GM11168 (cell line): ENCODE measurements around the gene ICAM2.
"Not testable (repeated sequence)": the region's sequence is repeated elsewhere in the genome, so short reads cannot be mapped to it uniquely, and the experiment has no call there.

Experiments
- in situ Hi-C: fragments of 300-500 bp; cut with MboI; formaldehyde crosslinking; loops from one replicate; pipeline ENCODE4 v1.12.0; 2022; ENCODE audit warnings: low sequenced_read_pairs; ENCODE audit not compliant: unreplicated experiment

The ICAM2 gene

DNA sequence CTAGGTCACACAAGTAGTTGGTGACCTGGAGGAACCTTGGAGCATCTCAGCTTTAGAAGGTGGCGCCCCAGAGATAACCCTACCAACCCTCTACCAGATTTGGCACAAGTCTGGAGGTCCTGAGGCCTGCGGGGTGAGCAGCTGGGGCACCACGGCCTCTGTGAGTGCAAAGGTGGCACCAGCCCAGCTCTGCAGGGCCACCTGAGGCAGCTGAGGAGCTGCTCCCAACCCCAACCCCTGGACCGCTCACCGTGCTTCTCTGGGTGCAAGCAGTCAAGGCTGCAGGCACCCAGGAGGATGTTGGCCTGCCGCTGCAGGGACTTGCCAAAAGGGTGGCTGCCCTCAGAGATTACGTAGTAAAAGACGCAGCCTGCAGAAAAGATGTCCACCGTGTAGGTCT lies 28.4 kb upstream of the ICAM2 start:
- in situ Hi-C loops, result no loop called here

DNA sequence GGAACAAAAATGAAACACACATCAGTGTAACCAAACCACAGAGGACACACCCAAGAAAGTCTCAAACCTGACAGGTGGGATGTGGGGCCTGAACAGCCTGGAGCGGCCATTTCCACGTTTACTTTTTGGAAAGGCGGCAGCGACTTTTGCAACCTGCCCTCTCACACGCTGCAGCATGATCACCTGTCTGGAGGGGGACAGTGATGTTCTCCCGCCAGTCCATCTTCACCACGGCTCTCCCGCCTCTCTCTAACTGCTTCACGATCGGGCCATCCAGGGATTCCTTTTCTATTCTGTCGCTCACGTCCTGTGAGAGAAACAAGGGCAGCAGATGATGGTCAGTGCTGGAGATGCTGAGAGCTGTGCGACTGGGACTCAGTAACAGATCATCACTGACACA lies 24.7 kb upstream of the ICAM2 start:
- in situ Hi-C loops, result no loop called here

DNA sequence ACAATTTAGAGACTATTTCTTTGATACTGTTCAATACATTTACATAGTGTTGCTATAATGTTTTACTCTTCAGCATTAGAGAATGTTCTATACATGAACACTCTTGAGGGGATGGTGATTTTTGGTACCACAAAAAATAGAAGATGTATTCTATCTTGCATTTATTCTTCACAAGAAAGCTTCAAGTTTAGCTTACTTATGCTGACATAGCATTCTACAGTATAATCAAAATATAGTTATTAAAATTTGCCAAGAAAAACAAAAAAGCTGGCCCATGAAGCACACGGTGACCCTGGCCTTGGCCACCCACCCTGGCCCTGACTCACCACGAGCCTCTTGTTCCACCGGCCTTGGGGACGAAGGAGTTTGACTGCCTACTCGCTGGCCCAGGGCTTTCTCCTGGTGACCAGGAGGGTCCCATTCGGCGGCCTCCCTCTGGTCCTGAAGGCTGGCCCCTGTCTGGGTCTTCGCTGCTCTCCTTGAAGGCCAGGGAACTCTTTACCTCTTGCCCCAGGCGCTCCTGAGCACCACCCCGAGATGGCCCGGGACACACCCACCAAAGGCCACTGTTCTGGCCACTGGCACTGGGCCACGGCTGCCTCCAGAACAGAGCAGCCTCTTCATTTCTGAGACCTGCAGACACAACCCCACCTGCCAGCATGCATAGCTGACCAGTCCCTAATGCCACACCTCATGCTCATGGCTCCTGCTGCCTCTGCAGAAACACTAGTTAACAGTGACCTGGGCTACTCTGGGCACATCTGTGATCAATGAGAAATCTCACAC lies 22.5 kb upstream of the ICAM2 start:
- in situ Hi-C loops, result no loop called here

DNA sequence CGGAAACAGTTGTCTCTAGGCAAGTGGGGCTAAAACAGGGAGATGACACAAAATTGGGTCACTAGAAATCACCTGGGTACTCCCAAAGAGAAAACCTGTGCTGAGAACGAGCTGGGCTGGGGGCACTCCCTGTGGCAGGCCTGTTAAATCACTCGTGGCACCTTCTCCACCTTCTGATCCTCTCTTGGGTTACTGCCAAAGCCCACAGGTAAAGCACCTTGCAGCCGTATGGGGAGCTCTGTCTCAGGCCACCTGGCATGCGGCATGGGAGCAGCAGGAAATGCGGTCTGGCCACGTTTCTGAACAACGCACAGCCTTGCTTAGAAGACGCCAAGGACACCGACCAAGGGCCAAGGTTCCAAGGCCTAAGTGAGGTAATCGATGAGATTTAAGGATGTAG lies 21.5 kb upstream of the ICAM2 start:
- in situ Hi-C loops, result no loop called here

DNA sequence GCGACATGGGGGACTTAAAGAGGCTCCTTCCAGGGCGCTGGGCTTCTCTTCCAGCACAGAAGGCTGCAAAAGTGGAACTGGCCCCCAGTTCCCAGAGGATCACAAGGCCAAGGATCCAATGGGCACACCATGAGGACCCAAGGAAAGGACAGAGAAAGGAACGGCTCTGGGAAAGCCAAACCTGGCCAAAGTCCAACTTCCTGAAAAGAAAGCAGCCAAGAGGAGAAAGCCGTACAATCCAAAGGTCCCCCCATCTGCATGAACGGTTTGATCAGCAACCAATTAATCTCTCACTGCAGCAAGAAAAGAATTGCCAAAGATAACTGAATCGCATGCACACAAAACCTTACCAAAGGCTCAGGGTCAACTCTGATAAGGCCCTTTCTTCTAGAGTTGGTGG lies 19.8 kb upstream of the ICAM2 start:
- in situ Hi-C loops, result no loop called here

DNA sequence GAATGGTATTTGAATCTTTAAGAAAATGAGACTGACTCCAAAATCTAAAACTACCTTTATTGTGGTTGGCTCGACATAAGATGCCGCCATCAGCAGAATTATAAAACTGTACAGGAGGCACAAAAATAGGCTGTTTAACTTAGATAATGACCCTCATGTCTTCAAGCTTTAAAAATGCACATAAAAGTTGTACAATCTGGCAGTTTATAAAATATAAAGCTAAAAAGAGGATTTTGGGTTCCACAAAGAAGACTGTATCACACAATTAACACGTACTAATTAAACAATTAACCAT lies 18.6 kb upstream of the ICAM2 start:
- in situ Hi-C loops, result no loop called here

DNA sequence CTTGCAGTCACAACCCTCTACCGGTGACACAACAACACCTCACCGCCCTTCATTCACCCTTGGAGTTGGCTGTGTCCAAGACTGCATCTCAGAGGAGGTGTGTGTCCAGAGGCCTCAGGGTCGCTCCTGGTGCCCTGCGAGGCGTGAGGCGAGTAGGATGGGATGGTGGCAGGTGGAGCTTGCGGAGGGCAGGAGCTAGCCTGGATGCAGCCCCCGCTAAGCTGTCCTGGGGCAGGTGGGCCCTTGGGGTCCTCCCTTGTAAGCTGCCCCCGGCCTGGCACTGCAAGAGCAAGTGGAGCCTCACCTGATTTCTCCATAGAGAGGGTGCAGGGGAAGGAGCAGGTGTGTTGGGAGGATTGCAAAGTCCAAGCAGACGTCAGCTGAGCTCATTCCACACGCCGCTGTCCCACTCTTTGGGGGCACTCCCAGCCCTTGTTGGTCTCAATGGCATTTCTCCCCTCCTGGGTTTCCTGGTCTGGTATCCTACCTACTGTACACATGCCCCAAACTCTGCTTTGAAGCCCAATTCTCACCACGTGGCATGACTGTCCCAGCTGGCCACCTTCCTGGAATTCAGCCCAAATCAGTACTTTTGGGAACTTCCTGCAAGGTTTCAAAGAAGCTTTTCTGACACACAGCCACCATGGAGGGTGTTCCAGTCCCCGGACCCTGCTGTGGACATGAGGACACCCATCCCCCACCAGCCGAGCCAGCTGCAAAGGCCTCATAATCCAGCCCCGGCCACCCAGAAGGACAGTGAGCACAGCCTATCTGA lies 18.1 kb upstream of the ICAM2 start:
- in situ Hi-C loops, result no loop called here

DNA sequence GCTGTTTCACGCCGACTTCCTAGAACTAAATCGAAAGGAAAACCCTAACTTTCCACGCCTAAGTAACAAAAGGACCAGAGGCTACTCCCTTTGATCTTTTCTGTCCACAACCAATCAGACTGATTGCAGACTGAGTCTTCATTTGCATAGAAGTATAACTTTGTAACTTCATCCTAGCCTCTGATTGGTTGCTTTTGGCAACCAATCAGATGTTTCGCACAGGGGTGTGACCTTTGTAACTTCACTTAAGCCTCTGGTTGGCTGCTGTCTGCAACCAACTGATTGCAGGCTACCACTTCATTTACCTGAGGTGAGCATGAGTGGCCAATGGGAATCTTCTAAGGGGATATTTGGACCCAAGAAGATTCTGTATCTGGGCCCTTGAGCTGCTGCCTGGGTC lies 17.4 kb upstream of the ICAM2 start:
- in situ Hi-C loops, result no loop called here

DNA sequence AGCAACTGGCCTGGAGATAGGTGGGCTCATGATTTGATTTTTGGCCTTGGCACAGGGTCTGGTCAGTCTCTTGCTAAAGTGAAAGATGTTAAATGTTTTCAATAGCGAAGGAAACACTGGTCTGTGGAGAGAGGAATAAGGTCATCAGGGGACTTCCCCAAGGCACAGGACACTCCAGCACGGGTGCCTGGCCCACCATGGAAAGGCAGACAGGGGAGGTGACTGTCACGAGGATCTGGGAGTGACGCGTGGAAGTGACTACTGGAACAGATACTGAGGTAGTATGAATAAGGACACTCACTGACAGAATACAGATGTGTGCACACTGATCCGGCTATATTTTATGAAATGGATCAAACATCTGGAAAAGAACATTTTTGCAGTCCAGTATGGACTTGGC lies 16.7 kb upstream of the ICAM2 start:
- in situ Hi-C loops, result no loop called here

DNA sequence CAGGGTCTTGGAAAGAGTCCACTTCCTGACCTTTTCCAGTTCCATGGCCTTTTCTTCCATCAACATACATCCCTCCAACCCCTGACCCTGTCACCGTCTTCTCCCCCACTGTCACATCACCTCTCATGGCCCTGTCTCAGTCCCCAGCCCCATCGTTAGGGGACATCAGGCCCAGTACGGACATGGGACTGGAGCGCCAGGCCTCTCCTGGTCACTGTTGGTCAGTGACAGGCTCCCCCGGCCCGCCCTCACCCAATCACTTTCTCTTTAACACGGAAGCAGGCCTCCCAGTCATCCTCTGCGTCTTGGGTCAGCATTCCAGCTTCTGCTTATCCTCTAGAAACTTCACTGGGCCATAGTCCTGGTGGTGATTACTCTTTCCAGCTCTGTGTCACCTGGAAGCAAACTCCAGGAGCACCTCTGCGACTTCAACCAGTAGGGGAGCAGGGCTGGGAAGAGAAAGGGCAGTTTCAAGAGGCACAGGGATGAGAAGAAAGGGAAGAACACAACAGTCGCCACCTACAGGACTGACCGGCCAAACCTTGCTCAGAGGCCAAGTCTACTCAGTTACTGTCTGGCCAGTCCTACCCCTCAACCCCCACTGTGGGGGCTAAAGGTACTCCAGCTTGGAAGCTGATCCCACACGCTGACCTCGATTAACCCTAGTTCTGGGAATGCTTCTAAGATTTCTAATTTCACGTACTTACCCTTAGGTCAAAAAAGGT lies 15.9 kb upstream of the ICAM2 start:
- in situ Hi-C loops, result no loop called here

DNA sequence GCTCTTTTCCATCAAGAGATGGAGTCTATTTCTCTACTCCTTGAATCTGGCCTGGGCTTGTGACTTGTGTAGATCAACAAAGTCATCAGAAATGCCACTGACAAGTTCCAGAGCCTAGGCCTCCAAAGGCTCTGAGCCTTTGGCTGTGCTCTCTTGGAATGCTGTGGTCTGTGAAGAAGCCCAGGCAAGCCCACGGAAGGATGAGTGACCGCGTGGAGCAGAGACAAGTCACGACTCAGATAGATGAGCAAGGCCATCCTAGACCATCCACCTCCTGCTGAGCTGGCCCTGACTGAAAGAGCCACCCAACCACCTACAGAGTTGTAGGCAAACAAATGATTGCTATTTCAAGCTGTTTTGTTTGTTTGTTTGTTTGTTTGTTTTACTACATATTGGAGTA lies 11.6 kb upstream of the ICAM2 start:
- in situ Hi-C loops, result loop anchor here (5.0 kb wide), 1 partner anchor 100 kb away; the partner anchor contains the start of gene ERN1

DNA sequence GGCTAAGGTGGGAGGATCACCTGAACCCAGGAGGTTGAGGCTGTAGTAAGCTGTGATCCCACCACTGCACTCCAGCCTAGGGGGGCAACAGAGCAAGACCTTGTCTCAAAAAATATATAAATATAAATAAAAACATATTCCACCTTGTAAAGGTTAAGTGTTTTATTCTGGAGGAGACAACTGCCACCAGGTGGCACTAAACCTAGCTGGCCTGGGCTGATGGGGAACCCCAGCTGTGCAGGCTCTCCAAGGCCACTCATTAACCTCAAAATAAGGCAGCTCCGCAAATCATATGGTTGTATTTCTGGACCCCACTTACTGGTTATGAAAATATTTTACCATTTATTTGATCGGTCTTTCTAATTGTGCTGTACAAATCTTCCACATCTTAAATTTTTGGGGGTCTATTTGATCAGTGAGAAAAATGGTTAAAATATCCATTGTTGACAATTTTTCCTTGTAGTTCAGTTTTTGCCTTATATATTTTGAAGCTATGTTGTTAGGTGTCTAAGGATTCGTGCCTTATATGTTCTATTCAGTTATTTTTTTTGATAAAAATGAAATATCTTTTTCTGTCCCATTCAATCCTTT lies 8.5 kb upstream of the ICAM2 start:
- in situ Hi-C loops, result no loop called here

DNA sequence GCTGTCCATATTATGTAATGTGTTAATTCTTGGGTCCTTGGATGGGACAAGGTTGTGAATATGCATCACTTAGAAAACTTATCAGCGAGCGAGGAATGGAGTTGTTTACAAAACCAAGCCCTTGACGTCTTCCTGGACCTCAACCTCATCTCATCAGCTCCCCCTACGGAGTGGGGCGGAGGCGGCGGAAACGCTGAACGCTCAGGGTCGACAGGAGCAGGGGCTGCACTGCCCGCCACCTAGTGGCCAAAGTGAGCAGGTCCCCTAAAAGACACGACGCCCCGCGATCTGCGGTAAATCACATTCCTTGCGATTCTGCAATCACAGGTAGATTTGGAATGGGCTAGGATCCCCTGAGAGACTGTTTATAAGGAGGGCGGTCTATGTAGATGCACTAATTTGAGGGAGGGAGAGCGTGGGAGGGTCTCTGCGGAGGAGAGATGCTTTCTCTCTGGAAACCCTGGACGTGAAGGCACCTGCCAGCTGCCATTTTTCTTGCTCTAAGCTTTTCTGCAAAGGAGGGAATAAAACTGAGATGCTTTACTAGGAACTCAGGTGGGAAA lies 5.4 kb upstream of the ICAM2 start:
- in situ Hi-C loops, result no loop called here

DNA sequence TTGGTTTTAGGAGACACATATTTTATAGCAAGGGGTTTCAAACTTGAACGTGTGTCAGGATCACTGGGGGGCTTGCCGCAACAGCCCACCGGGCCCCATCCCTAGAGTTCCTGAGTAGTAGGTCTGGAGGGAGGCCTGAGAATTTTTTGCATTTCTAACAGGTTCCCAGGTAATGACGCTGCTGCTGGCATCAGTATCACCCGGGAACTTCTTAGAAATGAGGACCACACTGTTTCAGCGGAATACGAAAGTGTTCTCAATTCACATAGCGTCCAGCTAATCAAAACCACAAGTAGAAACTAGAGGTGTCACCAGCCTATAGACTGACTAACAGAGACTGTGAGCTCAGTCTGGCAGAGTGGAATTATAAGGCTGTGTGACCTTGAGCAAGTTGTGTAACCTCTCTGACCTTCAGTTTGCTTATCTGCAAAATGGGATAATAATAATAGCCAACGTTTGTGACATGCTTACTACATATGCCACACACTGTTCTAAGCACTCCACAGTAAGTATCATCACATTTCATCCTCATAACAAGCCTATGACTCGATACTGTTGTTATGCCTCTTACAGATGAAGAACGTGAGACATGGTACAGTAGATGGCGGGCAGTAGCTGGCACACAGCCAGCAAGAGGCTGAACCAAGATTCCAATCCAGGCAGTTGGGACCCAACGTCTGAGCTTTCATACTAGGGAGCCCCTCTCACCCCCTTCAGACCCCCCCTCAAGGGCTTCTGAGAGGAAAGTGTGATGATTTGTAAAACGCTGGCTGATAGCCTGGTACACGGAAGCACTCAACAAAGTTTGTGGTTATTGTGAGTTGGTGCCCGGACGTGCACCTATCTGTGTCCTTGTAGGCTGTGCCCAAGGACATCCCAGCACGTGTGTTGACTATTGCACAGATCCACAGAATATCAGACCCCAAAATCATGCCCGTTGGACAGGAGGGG lies 4.6 kb upstream of the ICAM2 start:
- in situ Hi-C loops, result no loop called here

DNA sequence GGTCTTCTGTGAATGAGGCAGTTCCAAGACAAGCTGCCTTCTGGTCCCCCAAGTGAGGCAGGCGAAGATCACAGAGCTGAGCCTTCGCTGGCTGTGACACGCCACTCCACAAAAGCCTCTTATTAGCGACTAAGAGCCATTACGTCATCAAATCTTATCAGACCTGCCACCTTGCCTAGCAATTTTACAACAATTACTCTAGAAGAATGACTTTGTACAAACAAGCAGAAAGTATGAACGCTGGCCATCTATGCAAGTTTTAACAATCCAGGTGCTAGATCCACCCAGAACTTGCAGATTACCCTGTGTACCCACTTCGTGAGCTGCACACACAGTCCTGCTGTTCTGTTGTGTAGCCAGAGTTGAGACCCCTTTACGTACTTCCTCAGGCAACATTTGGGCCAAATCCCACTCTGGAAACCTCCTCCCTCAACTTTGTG lies 3.8 kb upstream of the ICAM2 start:
- in situ Hi-C loops, result no loop called here

DNA sequence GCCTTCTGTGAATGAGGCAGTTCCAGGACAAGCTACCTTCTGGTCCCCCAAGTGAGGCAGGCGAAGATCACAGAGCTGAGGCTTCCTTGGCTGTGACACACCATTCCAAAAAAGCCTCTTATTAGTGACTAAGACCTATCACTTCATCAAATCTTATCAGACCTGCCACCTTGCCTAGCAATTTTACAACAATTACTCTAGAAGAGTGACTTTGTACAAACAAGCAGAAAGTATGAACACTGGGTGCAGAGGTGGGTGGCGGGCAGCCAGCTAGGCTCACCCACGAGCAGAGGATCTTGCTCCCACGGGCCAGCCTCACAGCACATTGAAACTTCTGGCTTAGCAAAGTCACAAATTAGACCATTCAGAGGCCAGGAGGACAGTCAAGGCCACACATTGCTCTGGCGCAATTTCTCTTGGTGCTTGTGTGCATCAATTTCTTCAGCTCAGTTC lies 2.2 kb upstream of the ICAM2 start:
- in situ Hi-C loops, result no loop called here

DNA sequence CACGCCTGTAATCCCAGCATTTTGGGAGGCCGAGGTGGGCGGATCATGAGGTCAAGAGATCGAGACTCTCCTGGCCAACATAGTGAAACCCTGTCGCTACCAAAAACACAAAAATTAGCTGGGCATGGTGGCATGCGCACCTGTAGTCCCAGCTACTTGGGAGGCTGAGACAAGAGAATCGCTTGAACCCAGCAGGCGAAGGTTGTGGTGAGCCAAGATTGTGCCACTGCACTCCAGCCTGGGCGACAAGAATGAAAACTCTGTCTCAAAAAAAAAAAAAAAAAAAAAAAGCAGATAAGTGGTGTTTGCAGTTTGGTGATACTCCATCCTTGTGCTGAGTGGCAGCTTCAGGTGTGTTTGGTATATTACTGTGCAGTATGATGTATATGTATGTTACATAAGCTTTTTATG lies 877 bp downstream of the ICAM2 start:
- in situ Hi-C loops, result not testable (repeated sequence)

DNA sequence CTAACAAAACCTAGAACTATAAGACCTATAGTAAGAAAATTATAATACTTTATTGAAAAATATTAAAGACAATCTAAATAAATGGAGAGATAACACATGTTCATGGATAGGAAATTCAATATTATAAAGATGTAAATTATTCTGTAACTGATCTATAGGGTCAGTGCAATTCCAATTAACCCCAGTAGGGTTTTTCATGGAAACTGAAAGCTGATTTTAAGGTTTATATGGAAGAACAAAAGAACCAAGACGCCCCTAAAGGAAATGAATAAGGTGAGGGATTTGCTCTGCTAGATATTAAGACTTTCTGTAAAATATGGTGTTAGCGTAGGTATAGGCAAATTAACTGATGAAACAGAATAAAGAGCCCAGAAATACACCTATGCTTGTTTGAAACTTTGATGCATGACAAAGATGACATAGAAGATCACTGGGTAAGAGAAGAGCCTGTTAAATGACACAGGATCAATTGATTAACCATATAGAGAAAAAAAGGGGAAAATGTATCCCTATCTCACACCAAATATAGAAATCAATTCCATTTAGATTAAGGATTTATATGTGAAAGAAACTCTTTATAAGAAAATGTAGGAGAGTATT lies 3.0 kb downstream of the ICAM2 start:
- in situ Hi-C loops, result no loop called here

DNA sequence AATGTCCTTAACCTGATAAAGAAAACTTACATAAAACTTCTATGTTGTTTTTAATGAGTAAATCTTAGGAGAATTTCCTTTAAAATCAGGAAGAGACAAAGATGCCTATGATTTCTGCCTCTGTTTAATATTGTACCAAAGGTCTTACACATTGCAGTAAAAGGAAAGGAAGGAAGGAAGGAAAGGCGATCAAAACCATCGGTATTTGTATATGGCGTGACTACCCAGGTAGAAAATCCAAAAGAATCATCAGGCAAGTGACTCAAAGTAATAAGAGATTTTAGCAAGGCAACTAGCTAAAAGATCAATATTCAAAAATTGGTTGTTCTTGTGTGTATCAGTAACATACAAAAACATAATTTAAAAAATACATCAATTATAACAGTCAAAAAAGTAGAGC lies 3.5 kb downstream of the ICAM2 start:
- in situ Hi-C loops, result no loop called here
